Skeletal muscle tissue (tissue), 4 donors: ENCODE data around the gene UBASH3B. TPM values are rescaled to one million over a fixed set of nuclear protein-coding genes. Genes with fewer than 3 reads are reported as not detected.

Source experiments
- H3K27ac ChIP-seq: one replicate; pipeline ENCODE4 v1.7.0; 2013; ENCODE audit warnings: mild to moderate bottlenecking, low read depth, low read length, inconsistent platforms
- H3K27me3 ChIP-seq, 3 donors: one replicate each; pipeline ENCODE4 v1.7.0; 2013; ENCODE audit warnings: low read length in 3 of 3; ENCODE audit not compliant: control insufficient read depth in 3 of 3, insufficient read depth in 3 of 3
- H3K36me3 ChIP-seq, 3 donors: one replicate each; pipeline ENCODE4 v1.7.0; 2013; ENCODE audit warnings: low read length in 3 of 3; ENCODE audit not compliant: control insufficient read depth in 3 of 3, insufficient read depth in 3 of 3
- H3K4me1 ChIP-seq, 3 donors: one replicate each; pipeline ENCODE4 v1.7.0; 2013; ENCODE audit warnings: low read length in 3 of 3, mild to moderate bottlenecking in 3 of 3; ENCODE audit not compliant: control insufficient read depth in 3 of 3, insufficient read depth in 3 of 3
- H3K4me3 ChIP-seq, 3 donors: one replicate each; pipeline ENCODE4 v1.7.0; 2013; ENCODE audit warnings: low read length in 3 of 3
- H3K9ac ChIP-seq, 3 donors: one replicate each; pipeline ENCODE4 v1.7.0; 2013; ENCODE audit warnings: low read length in 3 of 3, mild to moderate bottlenecking in 3 of 3, moderate library complexity in 2 of 3, low read depth in 1 of 3
- H3K9me3 ChIP-seq, 3 donors: one replicate each; pipeline ENCODE4 v1.7.0; 2013; ENCODE audit warnings: low read length in 3 of 3; ENCODE audit not compliant: control insufficient read depth in 3 of 3
- total RNA-seq: library from RNA; depleted of rRNA; stranded (reverse); fragments of >200 nt; gene quantifications from one replicate; pipeline ENCODE4 v1.2.3, GENCODE V29; 2014
- donor health status: Osteomylitis.

Gene UBASH3B
- total RNA-seq, 1 donor from 2014 or later, result 4.2 TPM

GRCh38 chr11:122773781-122774266 is 118.3 kb downstream of the UBASH3B start:
- no peaks in the 10 kb centered on the region for H3K4me1 ChIP-seq

GRCh38 chr11:122775675-122776271 is 120.3 kb downstream of the UBASH3B start:
- H3K4me3 ChIP-seq, result no peak overlapping the region
- H3K4me1 ChIP-seq, result peaks cover 0 to 3% (median under 1%) of the 10 kb centered on the region in 3 donors

More at GRCh38 chr11:122773781-122774266, 118.3 kb downstream of the UBASH3B start:
- Histone ChIP-seq H3K36me3 (no peaks in the 10 kb centered on the region), H3K27me3 (peaks cover 0 to 5% (median 0%) of the 10 kb centered on the region in 3 donors), H3K4me3 (no peak overlapping the region), H3K27ac (no peak overlapping the region), H3K9ac (no peak overlapping the region), H3K9me3 (no peaks in the 10 kb centered on the region)

DNA sequence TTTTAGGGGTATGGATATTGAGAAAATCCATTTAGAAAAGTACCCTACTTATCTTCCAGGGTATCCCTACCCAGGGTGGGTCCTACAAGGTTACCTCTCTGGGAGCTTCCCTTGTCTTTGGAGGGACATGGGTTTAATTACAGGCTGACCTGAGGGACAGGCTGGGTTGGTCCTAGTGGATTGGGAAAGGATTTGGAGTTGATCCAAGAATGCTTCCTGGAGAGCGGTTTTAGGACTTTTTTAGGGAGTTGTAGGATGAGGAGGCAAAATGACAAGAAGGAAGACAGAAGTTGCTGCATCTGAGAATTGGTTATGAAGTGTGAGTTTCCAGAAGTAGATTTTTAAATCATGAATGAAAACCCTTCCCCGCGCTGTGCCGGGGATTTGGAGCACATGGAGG is 121.0 kb downstream of the UBASH3B start:
- Histone ChIP-seq H3K27me3 (peaks cover 0 to 5% (median 4%) of the 10 kb centered on the region in 3 donors), H3K4me1 (peaks cover 5 to 9% (median 6%) of the 10 kb centered on the region in 3 donors), H3K9me3 (no peaks in the 10 kb centered on the region), H3K27ac (no peak overlapping the region), H3K9ac (no peak overlapping the region), H3K36me3 (no peaks in the 10 kb centered on the region), H3K4me3 (no peak overlapping the region)

More at GRCh38 chr11:122775675-122776271, 120.3 kb downstream of the UBASH3B start:
- Histone ChIP-seq H3K27ac (no peak overlapping the region), H3K36me3 (no peaks in the 10 kb centered on the region), H3K27me3 (peaks cover 0 to 5% (median 4%) of the 10 kb centered on the region in 3 donors), H3K9ac (no peak overlapping the region), H3K9me3 (no peaks in the 10 kb centered on the region)

DNA sequence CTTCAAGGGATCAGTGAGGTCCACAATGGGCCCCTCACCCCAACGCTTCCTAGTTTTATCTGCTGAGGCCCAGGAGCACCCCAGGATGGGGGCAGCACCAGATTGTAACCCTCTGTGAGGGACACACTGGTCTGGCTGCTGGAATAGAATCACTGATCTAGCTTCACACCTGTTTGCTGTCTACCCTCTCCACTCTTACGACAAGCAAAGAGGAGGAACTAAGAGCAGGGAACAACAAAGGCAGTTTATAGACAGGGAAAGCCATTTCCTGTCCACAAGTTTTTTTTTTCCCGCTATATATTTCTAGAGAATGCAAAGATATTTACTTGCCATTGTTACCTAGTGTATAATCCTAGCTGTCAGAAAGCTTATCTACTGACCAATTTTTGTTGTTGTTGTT is 121.8 kb downstream of the UBASH3B start:
- Histone ChIP-seq H3K9ac (no peak overlapping the region), H3K36me3 (no peaks in the 10 kb centered on the region), H3K4me3 (no peak overlapping the region), H3K27me3 (peaks cover 0 to 5% (median 4%) of the 10 kb centered on the region in 3 donors), H3K27ac (no peak overlapping the region), H3K4me1 (peaks cover 5 to 9% (median 6%) of the 10 kb centered on the region in 3 donors), H3K9me3 (no peaks in the 10 kb centered on the region)

DNA sequence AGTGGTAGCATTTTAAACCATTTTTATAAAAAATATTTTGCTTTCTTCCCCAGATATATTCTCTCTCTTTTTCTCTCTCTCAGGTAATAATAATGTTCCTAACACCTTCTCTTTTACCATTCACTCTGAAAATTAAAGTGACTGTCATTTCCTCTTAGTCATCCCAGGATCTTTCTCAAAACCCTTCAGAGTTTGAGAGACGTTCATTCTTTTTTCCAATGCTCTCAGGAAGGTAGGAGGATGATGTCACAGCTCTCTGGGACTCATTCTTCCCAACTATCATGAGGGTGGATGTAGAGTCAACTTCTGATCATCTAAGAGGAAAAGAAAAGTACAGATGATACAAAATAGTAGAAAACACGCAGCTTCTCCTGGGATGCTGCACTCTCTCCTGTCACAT is 122.6 kb downstream of the UBASH3B start:
- H3K27me3 ChIP-seq, result peaks cover 0 to 4% (median 3%) of the 10 kb centered on the region in 3 donors
- H3K4me3 ChIP-seq, result no peak overlapping the region
- H3K27ac ChIP-seq, result no peak overlapping the region
- H3K4me1 ChIP-seq, result peaks cover 5 to 9% (median 6%) of the 10 kb centered on the region in 3 donors
- no peak overlapping the region for H3K9ac ChIP-seq
- no peaks in the 10 kb centered on the region for H3K9me3 ChIP-seq
- peaks cover 0 to 4% (median 0%) of the 10 kb centered on the region in 3 donors for H3K36me3 ChIP-seq

- no peak overlapping the region for H3K4me3 ChIP-seq
- H3K9ac ChIP-seq, result no peak overlapping the region
- peaks cover 0 to 4% (median 0%) of the 10 kb centered on the region in 3 donors for H3K36me3 ChIP-seq
- H3K4me1 ChIP-seq, result peaks cover 5 to 9% (median 6%) of the 10 kb centered on the region in 3 donors
- no peaks in the 10 kb centered on the region for H3K9me3 ChIP-seq
- H3K27ac ChIP-seq, result no peak overlapping the region
- peaks cover 0 to 4% (median 2%) of the 10 kb centered on the region in 3 donors for H3K27me3 ChIP-seq
These were observed 123.6 kb downstream of the UBASH3B start for GRCh38 chr11:122779047-122779629.

GRCh38 chr11:122780296-122780949 is 124.9 kb downstream of the UBASH3B start:
- Histone ChIP-seq H3K4me1 (peaks cover 12 to 18% (median 17%) of the 10 kb centered on the region in 3 donors), H3K27me3 (peaks cover 0 to 4% (median 2%) of the 10 kb centered on the region in 3 donors), H3K4me3 (no peak overlapping the region), H3K9me3 (no peaks in the 10 kb centered on the region), H3K27ac (no peak overlapping the region), H3K9ac (no peak overlapping the region), H3K36me3 (peaks cover 0 to 4% (median 0%) of the 10 kb centered on the region in 3 donors)

DNA sequence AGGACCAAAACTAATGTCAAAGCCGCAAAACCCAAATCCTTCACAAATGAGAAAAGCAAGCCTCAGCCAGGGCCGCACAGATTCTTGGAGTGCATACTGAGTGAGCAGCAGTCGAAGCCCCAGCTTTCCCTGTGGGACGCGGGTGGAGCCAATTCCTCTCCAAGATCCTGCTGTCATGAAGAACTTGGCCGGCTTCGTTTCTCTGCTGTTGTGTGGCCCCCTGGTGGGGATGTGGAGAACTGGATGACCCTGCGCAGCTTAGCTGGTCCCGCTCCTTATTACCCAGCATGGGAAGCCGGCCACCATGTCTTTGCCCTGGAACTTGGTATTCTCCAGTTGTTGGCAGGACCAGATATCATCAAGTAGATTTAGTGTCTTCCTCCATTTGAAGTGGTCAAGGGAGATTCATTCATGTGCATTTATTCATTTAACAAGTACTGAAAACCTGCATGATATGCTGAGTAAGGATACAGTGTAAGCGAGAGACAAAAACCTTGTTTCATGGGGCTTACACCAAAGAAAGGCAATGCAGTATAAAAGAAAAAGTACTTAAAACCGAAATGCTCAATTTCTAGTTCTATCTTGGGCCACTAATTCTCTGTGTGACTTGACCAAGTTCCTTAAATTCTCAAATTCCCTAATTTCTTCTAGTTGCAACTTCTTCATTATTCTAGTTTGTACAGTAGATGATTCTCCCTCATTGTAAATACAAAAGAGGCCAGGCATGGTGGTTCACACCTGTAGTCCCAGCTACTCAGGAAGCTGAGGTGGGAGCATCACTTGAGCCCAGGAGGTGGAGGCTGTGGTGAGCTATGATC is 126.1 kb downstream of the UBASH3B start:
- peaks cover 0 to 4% (median 0%) of the 10 kb centered on the region in 3 donors for H3K36me3 ChIP-seq
- peaks cover 12 to 19% (median 18%) of the 10 kb centered on the region in 3 donors for H3K4me1 ChIP-seq
- H3K27me3 ChIP-seq, result peaks cover 0 to 4% (median 0%) of the 10 kb centered on the region in 3 donors
- H3K27ac ChIP-seq, result no peak overlapping the region
- H3K9me3 ChIP-seq, result no peaks in the 10 kb centered on the region
- no peak overlapping the region for H3K9ac ChIP-seq
- H3K4me3 ChIP-seq, result no peak overlapping the region

DNA sequence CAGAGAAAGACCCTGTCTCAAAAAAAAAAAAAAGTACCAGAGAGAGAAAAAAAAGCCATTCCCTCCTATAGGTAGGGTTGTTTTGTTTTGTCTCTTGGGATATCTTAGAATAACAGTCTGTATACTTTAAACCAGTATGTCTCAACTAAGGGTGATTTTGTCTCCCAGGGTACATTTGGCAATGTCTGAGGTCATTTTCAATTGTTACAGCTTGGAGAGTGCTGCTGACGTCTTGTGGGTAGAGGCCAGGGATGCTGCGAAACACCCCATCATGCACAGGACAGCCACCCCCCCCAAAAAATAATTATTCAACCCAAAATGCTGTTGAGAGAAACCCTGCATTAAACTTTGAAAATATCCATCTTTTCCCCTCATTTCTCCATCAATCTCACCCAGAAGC is 126.7 kb downstream of the UBASH3B start:
- no peak overlapping the region for H3K4me3 ChIP-seq
- no peaks in the 10 kb centered on the region for H3K9me3 ChIP-seq
- no peak overlapping the region for H3K9ac ChIP-seq
- peaks cover 12 to 19% (median 18%) of the 10 kb centered on the region in 3 donors for H3K4me1 ChIP-seq
- H3K27me3 ChIP-seq, result peaks cover 0 to 4% (median 0%) of the 10 kb centered on the region in 3 donors
- H3K27ac ChIP-seq, result no peak overlapping the region
- peaks cover 0 to 4% (median 0%) of the 10 kb centered on the region in 3 donors for H3K36me3 ChIP-seq
